AG09319 (cell line): ENCODE measurements around the gene LMOD1.

Source experiments
- DNase-seq: peaks from one replicate; pipeline ENCODE4 v3.0.0-alpha.2; 2010; ENCODE audit warnings: low read depth; ENCODE audit errors: extremely low read depth
- TF ChIP-seq, protein P1 (sequence below): IDR thresholded peaks from 2 replicates; pipeline ENCODE4 v1.5.1; 2011; ENCODE audit warnings: low read depth, mild to moderate bottlenecking, inconsistent platforms, low read length, moderate library complexity

The LMOD1 gene

DNA sequence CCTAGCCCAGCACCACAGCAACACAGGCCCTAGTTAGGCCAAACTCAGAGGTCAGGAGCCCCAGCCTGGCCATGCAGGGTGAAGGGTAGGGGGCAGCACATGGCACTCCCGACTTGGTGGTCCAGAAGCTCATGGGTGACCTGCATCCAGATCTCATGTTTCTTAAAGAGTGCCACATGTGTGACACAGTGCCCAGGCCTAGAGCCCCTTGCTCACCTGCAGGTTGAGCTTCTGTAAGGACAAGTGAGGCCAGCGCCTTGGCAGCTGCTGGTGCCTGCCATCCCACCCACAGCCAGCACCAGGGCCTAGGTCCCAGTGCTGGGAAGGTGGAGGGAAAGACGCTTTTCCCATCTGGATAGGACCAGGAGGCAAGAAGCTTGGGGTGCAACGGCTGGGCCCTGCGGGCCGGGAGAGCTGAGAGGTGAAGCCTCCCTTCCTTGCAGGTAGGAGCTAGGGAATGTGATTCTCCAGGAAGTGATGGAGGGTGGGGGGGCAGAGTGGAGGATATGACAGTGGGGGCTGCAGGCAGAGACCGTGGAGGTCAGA, 51.2 kb downstream of the LMOD1 start:
- no peak for DNase-seq
- TF ChIP-seq, protein P1, sequence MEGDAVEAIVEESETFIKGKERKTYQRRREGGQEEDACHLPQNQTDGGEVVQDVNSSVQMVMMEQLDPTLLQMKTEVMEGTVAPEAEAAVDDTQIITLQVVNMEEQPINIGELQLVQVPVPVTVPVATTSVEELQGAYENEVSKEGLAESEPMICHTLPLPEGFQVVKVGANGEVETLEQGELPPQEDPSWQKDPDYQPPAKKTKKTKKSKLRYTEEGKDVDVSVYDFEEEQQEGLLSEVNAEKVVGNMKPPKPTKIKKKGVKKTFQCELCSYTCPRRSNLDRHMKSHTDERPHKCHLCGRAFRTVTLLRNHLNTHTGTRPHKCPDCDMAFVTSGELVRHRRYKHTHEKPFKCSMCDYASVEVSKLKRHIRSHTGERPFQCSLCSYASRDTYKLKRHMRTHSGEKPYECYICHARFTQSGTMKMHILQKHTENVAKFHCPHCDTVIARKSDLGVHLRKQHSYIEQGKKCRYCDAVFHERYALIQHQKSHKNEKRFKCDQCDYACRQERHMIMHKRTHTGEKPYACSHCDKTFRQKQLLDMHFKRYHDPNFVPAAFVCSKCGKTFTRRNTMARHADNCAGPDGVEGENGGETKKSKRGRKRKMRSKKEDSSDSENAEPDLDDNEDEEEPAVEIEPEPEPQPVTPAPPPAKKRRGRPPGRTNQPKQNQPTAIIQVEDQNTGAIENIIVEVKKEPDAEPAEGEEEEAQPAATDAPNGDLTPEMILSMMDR: no peak

DNA sequence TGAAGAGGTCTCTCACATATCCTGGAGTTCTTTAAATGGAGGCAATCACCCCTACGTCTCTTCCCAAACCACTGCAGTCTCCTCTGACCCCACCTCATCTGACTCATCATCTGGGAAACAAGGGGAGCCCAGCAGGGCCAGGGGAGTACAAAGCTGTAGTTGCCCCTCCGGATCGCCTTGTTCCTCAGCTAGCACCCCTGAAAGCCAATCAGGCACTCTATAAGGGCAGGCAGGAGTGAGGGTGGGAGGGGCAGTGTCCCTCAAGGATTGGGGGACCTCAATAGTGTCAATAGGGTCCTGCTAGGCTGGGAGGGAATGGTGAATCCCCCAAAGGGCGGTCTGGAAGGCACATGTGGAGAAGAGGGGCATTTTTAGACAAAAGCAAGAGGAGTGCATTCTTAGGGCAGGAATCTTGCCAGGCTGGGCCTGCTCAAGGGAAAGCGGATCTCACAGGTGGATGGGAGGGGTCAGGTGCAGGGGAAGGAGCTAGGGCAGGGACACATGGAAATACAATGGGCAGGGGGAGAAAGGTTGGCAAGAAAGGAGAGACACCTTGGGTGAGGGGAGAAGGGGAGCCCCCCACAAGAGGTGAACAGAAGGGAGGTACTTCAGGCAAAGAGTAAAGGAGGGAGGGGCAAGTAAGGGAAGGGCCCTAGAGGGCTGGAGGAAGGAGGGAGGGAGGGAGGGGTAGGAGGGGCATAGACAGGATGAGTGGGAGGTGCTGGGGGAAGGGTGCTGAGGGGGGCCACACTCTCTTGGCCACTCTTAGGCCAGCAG, 51.8 kb downstream of the LMOD1 start:
- DNase-seq: no peak
- TF ChIP-seq, protein P1: no peak

DNA sequence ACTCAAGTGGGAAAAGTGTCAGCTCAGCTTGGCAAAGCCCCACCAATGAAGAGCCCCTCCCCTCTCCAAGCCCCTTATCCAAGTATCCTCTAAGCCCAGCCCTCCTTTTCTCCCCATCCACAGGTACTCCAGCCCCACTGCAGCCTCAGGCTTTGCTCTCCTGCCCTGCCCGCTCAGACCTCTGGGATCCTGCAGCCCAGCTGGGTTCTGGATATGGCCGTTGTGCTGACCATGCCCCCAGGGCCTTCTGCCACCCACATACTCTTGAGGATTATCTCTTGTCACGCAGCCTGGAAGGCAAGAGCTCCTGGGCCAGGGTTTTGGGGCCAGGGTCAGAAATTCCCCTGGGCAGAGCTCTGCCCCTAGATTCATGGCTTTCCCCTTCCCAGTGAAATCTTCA, 52.9 kb downstream of the LMOD1 start:
- no peak for DNase-seq
- TF ChIP-seq, protein P1: no peak

GRCh38 chr1:201892211-201892610, 54.1 kb downstream of the LMOD1 start:
- TF ChIP-seq, protein P1: no peak
- DNase-seq: no peak

- TF ChIP-seq, protein P1: no peak
- no peak for DNase-seq
Measured at GRCh38 chr1:201891451-201892045, 54.8 kb downstream of the LMOD1 start.

DNA sequence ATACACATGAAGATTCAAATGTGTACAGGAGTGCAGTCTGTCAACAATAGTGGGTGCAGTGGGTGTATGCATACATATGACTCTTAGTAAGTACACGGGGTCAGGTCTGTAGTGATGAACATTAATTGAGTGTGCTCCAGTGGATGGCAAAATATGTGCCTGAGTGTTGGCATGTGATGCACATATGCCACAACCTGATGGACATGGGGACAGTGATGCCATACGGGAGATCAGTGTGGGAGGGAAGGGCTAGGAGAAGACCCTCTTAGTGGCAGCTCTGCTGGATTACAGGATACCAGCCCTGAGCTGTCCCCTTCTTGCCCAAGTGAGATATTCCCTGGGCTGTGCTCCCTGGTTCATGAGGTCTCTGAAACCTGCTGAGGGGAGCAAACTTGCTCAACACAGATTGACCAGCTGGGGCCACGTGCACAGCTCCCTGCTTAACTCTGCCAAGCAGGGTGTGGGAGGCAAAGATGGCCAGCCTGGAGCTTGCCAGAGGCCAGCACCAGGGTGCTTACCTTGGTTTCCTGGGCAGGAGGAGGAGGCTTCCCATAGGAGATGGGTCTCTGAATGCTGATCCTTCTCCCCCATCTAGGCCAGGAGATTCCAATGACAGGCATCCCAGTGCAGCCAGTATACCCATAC, 55.4 kb downstream of the LMOD1 start:
- no peak for DNase-seq
- TF ChIP-seq, protein P1: no peak

GRCh38 chr1:201890223-201890622, 56.1 kb downstream of the LMOD1 start:
- TF ChIP-seq, protein P1: no peak
- no peak for DNase-seq
